ENCODE results near the gene PCBP3. TPM values are rescaled to one million over a fixed set of nuclear protein-coding genes. Genes with fewer than 3 reads are reported as not detected.

The PCBP3 gene
- total RNA-seq, 2 donors from 2014 or later, result 0.77 to 17.2 TPM

GRCh38 chr21:45741691-45742090, 98.2 kb downstream of the PCBP3 start:
- DNase-seq (ENCODE audit: low spot score), result no peak
- intact Hi-C loops (cut with DNase I), result no loop called here
- 69% methylated on average over 6 of the region's 6 CpGs for WGBS

DNA sequence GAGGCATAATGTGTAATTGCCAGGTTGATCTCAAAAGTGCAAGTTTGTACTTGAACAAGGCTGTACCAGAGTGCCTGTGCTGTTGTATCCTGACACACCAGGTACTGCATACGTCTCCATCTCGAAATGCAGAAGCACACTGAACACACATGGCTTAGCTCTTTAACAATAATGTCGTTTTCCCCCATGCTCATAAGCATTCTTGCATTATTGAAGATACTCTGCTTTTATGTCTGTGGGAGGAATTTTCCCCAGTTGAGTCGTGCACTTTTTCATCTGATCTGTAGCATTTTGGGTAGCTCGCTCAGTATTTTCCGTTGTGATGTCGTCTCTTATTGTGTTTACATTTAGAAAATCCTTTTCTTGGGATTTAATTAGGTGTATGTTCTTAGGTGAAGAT, 98.7 kb downstream of the PCBP3 start:
- Histone ChIP-seq H3K27me3 (replicated peaks; ENCODE audit: insufficient read depth) (no peaks in the 10 kb centered on the region), H3K27ac (no peak overlapping the region), H3K4me3 (no peak overlapping the region), H3K9me3 (no peaks in the 10 kb centered on the region), H3K36me3 (no peaks in the 10 kb centered on the region), H3K4me1 (replicated peaks) (no peaks in the 10 kb centered on the region)
- DNase-seq (ENCODE audit: low spot score), result no peak
- intact Hi-C loops (cut with DNase I), result no loop called here
- TF ChIP-seq CTCF (IDR thresholded peaks at IDR 0.05), result no peak
- TF ChIP-seq POLR2AphosphoS5 (IDR thresholded peaks at IDR 0.05), result no peak
- no peak for TF ChIP-seq POLR2A (IDR thresholded peaks at IDR 0.05)
- 59% methylated on average over 7 of the region's 7 CpGs for WGBS

More at GRCh38 chr21:45741691-45742090, 98.2 kb downstream of the PCBP3 start:
- Histone ChIP-seq H3K4me3 (no peak overlapping the region), H3K27me3 (replicated peaks; ENCODE audit: insufficient read depth) (no peaks in the 10 kb centered on the region), H3K27ac (no peak overlapping the region), H3K4me1 (replicated peaks) (no peaks in the 10 kb centered on the region), H3K9me3 (no peaks in the 10 kb centered on the region), H3K36me3 (no peaks in the 10 kb centered on the region)
- TF ChIP-seq POLR2A (IDR thresholded peaks at IDR 0.05) (no peak), POLR2AphosphoS5 (IDR thresholded peaks at IDR 0.05) (no peak), CTCF (IDR thresholded peaks at IDR 0.05) (no peak)

DNA sequence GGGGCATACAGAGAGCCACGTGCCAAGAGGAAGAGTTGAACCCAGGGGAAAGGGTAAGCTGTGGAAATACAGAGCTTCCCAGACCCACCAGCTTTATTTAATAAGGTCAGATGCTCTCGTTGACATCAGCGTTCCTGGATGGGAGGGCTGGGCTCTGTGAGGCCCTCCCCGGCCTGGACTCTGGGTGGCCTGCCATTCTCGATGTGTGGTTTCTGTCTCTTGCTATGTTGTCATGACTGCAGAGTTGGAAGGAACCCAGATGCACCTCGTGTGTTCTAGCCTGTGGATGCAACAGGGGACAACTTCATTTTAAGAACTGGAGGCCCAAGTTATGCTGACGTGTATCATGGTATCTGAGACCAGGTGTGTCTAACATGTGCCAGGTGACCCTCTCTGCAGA, 101.7 kb downstream of the PCBP3 start:
- H3K27ac ChIP-seq, result no peak overlapping the region
- TF ChIP-seq POLR2AphosphoS5 (IDR thresholded peaks at IDR 0.05) (no peak), POLR2A (IDR thresholded peaks at IDR 0.05) (no peak), CTCF (IDR thresholded peaks at IDR 0.05) (no peak)
- no peaks in the 10 kb centered on the region for H3K36me3 ChIP-seq
- no peak overlapping the region for H3K4me3 ChIP-seq
- H3K27me3 ChIP-seq (replicated peaks; ENCODE audit: insufficient read depth), result no peaks in the 10 kb centered on the region
- DNase-seq (ENCODE audit: low spot score), result no peak
- H3K4me1 ChIP-seq (replicated peaks), result no peaks in the 10 kb centered on the region
- H3K9me3 ChIP-seq, result no peaks in the 10 kb centered on the region
- 84% methylated on average over 7 of the region's 7 CpGs for WGBS
- intact Hi-C loops (cut with DNase I), result no loop called here

DNA sequence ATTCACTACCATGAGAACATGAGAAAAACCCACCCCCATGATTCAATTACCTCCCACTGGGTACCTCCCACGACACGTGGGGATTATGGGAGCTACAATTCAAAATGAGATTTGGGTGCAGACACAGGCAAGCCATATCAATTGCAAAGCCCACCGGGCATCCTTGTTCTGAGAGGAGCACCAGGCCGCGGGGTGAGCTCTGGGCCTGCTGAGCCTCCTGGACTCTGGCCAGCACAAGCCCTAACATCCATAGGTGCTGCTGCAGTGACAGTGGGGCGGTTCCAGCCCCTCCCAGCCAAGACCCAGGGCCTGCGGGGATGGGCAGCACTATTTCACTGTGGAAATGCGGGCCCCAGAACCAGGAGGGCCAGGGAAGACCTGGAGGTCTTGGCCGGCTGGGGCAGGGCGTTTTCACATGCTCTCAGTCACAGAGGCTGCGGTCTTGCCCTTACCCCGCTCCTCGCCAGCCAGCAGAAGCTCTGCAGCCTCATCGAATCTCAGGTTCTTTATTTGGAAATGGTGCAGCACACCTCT, 103.8 kb downstream of the PCBP3 start:
- WGBS, result 57% methylated on average over 14 of the region's 14 CpGs
- DNase-seq (ENCODE audit: low spot score), result no peak
- Histone ChIP-seq H3K27ac (no peak overlapping the region), H3K9me3 (no peaks in the 10 kb centered on the region), H3K27me3 (replicated peaks; ENCODE audit: insufficient read depth) (no peaks in the 10 kb centered on the region), H3K4me3 (no peak overlapping the region), H3K4me1 (replicated peaks) (no peaks in the 10 kb centered on the region), H3K36me3 (no peaks in the 10 kb centered on the region)
- intact Hi-C loops (cut with DNase I), result no loop called here
- TF ChIP-seq POLR2A (IDR thresholded peaks at IDR 0.05) (no peak), POLR2AphosphoS5 (IDR thresholded peaks at IDR 0.05) (no peak), CTCF (IDR thresholded peaks at IDR 0.05) (no peak)

- H3K27ac ChIP-seq, result no peak overlapping the region
- intact Hi-C loops (cut with DNase I), result no loop called here
- no peak overlapping the region for H3K4me3 ChIP-seq
- no peaks in the 10 kb centered on the region for H3K9me3 ChIP-seq
- 38% methylated on average over 18 of the region's 18 CpGs for WGBS
- DNase-seq (ENCODE audit: low spot score), result peak; percentile 22
- H3K27me3 ChIP-seq (replicated peaks; ENCODE audit: insufficient read depth), result no peaks in the 10 kb centered on the region
- TF ChIP-seq CTCF (IDR thresholded peaks at IDR 0.05), result no peak
- no peaks in the 10 kb centered on the region for H3K36me3 ChIP-seq
- H3K4me1 ChIP-seq (replicated peaks), result no peaks in the 10 kb centered on the region
Measured at GRCh38 chr21:45747802-45748445, 104.4 kb downstream of the PCBP3 start.
